Gastrocnemius medialis (tissue), 4 donors: ENCODE measurements around the gene HOXB8.

Source experiments
- POLR2A ChIP-seq, 2 donors: fragments of 450-650 bp; IDR thresholded peaks; one replicate each; pipeline ENCODE4 v1.6.1; 2017; ENCODE audit warnings: antibody characterized with exemption in 2 of 2, mild to moderate bottlenecking in 2 of 2, moderate library complexity in 2 of 2
- TF ChIP-seq, protein P1 (sequence below), 5 experiments: fragments of 450-650 bp in 3 of 5; fragments of 200-600 bp in 2 of 5; sonication (generic) in 2 of 5; IDR thresholded peaks in 4 of 5; conservative IDR thresholded peaks in 1 of 5; 1 replicate in 4 of 5; 2 replicates in 1 of 5; pipeline ENCODE4 v1.5.1; 2016 to 2019; ENCODE audit warnings: antibody characterized with exemption in 5 of 5, mild to moderate bottlenecking in 3 of 5, moderate library complexity in 3 of 5

DNA sequence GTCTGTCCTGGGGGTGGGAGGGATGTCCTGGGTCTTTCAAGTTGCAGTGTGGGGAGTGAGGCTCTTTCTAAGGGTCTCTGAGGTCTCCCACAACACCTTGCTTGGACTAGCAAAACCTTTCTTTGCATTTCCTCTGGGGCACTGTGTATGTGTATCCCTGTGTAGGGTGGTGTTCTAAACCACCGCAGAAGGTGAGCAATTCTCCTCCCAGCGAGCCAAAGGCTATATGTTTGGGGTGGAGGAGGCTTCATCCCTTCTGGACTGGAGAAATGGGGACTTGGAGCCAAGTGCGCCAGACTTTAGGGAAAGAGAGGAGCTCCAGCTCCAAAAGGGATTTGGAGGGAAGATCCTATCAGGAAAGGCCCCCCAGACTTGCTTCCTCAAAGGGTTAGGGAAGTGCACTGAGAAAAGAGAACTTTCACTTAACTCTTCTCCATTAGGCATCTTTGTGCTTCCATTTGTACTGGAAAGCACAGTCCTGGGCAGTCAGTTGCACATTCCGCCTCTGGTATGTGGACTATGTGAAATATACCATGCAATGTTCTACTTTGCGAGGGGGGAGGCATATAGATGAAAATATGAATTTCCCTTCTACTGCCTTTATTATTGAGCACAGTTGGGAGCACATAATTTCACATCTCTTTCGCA, 29.9 kb upstream of the HOXB8 start:
- TF ChIP-seq, protein P1, sequence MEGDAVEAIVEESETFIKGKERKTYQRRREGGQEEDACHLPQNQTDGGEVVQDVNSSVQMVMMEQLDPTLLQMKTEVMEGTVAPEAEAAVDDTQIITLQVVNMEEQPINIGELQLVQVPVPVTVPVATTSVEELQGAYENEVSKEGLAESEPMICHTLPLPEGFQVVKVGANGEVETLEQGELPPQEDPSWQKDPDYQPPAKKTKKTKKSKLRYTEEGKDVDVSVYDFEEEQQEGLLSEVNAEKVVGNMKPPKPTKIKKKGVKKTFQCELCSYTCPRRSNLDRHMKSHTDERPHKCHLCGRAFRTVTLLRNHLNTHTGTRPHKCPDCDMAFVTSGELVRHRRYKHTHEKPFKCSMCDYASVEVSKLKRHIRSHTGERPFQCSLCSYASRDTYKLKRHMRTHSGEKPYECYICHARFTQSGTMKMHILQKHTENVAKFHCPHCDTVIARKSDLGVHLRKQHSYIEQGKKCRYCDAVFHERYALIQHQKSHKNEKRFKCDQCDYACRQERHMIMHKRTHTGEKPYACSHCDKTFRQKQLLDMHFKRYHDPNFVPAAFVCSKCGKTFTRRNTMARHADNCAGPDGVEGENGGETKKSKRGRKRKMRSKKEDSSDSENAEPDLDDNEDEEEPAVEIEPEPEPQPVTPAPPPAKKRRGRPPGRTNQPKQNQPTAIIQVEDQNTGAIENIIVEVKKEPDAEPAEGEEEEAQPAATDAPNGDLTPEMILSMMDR (IDR thresholded peaks at IDR 0.05 in 4 of 5, conservative IDR thresholded peaks at IDR 0.05 in 1 of 5): no peak
- TF ChIP-seq POLR2A (IDR thresholded peaks at IDR 0.05): no peak
